Measurements from ENCODE around the gene POLR2F.

DNA sequence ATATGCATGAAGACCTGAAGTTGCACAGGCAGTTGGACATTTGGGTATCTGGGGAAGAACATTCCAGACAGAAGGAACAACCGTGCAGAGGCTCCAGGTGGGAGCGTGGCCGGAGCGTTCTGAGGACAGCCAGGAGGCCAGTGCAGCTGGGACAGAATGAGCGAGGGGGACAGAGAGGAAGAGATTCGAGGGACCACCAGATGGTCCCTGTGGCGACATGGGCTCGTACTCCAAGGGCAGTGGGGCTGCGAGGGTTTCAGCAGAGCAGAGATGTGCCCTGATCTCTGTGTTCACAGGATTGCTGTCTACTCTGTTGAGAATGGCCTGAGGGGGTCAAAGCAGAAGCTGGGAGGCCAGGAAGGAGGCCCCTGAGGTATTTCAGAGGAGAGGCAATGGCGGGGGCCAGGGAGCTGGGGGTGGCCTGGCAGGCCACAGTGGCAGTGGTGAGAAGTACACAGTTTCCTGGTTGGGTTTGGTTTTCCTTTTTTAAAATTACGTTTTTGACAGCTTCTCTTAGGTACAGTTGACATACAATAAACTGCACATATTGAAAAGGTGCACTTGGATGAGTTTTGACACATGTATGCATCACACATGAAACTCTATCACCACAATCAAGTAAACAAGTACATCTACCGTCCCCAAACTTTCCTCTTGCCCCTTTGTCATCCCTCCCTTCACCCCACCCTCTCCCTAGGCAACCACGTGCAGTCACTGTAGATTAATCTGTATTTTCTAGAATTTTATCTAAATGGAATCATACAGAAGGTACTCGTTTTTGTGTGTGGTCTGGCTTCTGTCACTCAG, 55.7 kb downstream of the POLR2F start:
- TF ChIP-seq, protein P1, sequence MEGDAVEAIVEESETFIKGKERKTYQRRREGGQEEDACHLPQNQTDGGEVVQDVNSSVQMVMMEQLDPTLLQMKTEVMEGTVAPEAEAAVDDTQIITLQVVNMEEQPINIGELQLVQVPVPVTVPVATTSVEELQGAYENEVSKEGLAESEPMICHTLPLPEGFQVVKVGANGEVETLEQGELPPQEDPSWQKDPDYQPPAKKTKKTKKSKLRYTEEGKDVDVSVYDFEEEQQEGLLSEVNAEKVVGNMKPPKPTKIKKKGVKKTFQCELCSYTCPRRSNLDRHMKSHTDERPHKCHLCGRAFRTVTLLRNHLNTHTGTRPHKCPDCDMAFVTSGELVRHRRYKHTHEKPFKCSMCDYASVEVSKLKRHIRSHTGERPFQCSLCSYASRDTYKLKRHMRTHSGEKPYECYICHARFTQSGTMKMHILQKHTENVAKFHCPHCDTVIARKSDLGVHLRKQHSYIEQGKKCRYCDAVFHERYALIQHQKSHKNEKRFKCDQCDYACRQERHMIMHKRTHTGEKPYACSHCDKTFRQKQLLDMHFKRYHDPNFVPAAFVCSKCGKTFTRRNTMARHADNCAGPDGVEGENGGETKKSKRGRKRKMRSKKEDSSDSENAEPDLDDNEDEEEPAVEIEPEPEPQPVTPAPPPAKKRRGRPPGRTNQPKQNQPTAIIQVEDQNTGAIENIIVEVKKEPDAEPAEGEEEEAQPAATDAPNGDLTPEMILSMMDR (IDR thresholded peaks at IDR 0.05; ENCODE audit: low read depth, low read length, poor library complexity, severe bottlenecking) = no peak
- no peak for TF ChIP-seq EZH2phosphoT487 (IDR thresholded peaks at IDR 0.05; ENCODE audit: borderline replicate concordance, low read length)

Data from DOHH2 (cell line).